LNCaP clone FGC (cell line): ENCODE measurements around the gene A2M.

Experiments used
- DNase-seq: peaks from one replicate; pipeline ENCODE4 v3.0.0-alpha.2; 2011; ENCODE audit warnings: low read depth
- H3K4me3 ChIP-seq: 2 replicates; pipeline ENCODE4 v1.5.1; 2011; ENCODE audit warnings: mild to moderate bottlenecking, low read depth, low read length, control low read depth
- TF ChIP-seq, protein P1 (sequence below): IDR thresholded peaks from 2 replicates; pipeline ENCODE4 v1.5.1; 2012; ENCODE audit warnings: mild to moderate bottlenecking; ENCODE audit not compliant: control insufficient read depth, insufficient read depth; ENCODE audit errors: extremely low read depth

A2M gene

DNA sequence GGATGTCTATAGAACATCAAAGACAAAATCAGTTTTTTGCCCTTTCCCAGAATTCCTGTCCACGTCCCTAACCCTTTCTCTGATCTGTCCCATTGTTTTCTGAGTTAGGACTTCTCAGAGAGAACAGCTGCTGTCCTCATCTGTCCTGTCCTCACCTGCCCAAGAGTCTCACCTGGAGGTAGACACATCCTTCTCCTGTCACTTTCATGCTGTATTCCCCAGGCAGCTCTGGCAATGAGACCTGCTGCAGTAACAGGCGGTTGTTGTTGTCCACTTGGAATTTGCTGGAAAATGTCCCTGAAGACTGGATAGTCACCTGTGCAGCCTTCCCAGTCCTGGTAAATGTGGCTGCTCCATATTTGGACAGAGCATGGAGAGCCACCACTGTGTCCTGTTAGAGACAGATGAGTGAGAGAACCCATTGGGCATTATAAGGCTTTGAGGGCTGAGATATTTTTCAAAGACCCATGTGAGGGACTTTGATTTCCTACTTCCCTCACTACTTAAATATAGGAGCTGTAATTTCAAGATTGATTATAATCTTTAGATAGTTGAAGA lies 43.2 kb downstream of the A2M start:
- TF ChIP-seq, protein P1, sequence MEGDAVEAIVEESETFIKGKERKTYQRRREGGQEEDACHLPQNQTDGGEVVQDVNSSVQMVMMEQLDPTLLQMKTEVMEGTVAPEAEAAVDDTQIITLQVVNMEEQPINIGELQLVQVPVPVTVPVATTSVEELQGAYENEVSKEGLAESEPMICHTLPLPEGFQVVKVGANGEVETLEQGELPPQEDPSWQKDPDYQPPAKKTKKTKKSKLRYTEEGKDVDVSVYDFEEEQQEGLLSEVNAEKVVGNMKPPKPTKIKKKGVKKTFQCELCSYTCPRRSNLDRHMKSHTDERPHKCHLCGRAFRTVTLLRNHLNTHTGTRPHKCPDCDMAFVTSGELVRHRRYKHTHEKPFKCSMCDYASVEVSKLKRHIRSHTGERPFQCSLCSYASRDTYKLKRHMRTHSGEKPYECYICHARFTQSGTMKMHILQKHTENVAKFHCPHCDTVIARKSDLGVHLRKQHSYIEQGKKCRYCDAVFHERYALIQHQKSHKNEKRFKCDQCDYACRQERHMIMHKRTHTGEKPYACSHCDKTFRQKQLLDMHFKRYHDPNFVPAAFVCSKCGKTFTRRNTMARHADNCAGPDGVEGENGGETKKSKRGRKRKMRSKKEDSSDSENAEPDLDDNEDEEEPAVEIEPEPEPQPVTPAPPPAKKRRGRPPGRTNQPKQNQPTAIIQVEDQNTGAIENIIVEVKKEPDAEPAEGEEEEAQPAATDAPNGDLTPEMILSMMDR: no peak
- no peak for DNase-seq
- no peak overlapping the region for H3K4me3 ChIP-seq

DNA sequence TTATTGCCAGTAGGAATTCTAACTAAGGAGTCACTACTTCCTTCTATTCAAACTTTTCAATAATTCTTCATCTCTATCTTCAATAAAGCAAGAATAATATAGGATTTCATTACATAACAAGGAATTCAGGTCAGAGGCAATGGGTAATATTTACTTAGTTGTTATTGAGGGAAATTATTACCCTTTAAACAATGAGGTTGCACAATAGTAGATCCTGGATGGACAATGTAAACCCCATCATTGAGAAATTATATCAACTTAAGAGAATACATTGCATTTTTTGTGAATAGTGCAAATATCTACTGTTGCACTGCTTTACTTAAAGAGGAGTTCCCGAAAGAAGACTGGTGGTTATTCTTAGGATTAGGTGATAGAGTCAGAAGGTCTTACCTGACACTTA lies 43.8 kb downstream of the A2M start:
- no peak overlapping the region for H3K4me3 ChIP-seq
- TF ChIP-seq, protein P1: no peak
- DNase-seq: no peak

DNA sequence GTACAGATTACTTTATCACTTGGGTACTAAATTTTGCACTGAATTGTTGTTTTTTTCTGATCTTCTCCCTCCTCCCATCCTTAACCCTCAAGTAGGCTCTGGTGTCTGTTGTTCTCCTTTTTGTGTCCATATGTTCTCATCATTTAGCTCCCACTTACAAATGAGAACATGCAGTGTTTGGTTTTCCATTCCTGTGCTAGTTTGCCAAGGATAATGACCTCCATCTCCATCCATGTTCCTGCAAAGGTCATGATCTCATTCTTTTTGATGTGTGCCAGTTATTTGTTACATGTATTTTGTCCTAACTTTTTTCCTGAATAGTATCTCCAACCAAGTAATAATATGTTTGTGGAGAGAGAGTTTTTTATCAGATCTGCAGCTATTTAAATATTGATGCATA lies 44.2 kb downstream of the A2M start:
- no peak for DNase-seq
- no peak overlapping the region for H3K4me3 ChIP-seq
- TF ChIP-seq, protein P1: no peak

DNA sequence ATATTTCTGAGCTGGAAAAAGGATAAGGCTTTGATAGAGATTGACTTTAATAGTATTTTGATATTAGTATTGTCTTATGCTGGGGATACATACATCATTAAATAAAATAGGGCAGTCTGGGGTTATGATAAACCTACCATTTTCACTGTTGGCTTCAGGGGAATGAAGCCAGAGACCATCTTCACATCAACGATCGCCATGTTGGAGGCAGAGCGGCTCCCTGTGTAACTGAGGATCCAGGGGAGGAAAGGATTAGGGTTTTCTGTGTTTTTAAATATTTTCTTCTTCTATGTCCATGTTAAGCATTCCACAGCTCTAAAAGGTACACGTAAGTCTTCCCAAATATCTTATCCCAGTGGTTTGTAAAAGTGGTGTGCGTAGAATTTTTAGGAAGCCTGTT lies 45.4 kb downstream of the A2M start:
- no peak for DNase-seq
- no peak overlapping the region for H3K4me3 ChIP-seq
- TF ChIP-seq, protein P1: no peak

DNA sequence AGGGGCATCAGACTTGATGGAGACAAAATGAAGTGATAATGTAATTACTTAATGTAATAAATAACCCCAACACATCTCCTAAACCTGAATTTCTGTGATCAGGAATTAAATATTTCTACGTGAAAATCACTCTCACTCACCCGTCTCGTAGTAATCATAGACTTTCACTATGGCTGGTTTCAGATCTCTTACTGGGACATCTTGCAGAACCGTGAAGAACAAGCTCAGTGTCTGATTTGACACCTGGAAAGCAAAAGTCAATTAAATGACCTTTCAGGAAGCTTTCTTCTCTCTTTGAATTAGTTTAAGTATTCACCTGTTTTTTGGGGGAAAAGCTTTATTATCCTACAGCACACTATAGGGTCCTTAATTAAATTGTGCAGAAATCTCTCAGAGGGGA lies 47.1 kb downstream of the A2M start:
- no peak overlapping the region for H3K4me3 ChIP-seq
- TF ChIP-seq, protein P1: no peak
- DNase-seq: no peak

DNA sequence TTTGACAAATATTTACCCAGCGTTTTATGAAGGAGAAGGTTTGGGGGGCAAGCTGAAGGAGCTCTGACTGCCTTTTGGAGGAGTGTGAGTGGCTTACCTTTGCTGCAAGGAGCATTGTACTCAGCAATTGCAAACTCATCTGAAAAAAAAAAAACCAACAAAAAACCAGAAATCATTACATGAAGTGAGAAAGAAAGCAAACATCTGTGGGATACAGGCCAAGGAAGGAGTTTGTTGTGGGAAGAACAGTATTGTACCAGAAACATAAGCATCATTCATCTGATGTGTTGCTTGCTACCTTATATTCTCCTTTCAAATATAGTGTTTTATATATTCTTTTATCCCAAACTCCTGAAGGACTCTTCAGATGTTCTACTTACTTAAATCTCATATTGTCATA lies 47.6 kb downstream of the A2M start:
- no peak for DNase-seq
- TF ChIP-seq, protein P1: no peak
- no peak overlapping the region for H3K4me3 ChIP-seq

DNA sequence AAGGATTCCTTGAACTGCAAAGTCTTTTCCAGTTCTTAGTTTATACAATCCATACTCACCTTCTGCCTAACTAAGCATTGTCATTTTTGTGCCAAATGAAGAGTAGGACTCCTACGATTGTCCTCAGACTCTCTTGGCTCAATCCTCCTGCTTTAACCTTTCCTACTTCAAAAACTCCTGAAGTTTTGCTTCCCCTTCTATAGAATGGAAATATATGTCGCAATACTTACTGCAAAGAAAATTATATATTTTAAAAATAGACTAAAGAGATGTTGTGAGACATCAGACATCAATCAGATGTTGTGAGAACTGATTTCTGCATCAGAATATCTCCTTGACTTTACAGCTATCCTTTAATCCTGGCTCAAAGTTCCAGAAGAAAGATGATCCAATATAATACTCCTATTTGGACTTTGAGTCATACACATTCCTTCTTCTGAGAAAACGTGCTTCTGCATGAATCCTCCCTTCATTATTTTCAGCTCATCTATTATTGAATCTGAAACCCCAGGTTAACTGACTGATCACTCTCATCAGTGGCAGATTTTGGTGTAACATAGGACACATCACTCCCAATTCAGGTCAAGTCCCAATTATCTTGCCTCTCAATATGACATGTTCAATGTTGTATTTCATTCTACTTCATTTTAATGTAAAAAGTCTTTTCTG lies 48.8 kb downstream of the A2M start:
- DNase-seq: no peak
- TF ChIP-seq, protein P1: no peak
- H3K4me3 ChIP-seq: no peak overlapping the region
